OCI-LY1 (cell line): ENCODE data around the gene NSD1.
"Not testable (repeated sequence)": the region's sequence is repeated elsewhere in the genome, so short reads cannot be mapped to it uniquely, and the experiment has no call there.

Source experiments
- H2AFZ ChIP-seq: fragments of 200-600 bp; sonication (generic), shearing (Covaris generic); 2 replicates; pipeline ENCODE4 v1.6.0; 2014; ENCODE audit warnings: antibody characterized with exemption, mild to moderate bottlenecking, low read length
- H3F3A ChIP-seq: fragments of 200-600 bp; sonication (generic), shearing (Covaris generic); 2 replicates; pipeline ENCODE4 v1.6.0; 2014; ENCODE audit warnings: mild to moderate bottlenecking, antibody characterized with exemption, low read length, moderate library complexity; ENCODE audit not compliant: insufficient read depth
- H3K27ac ChIP-seq: fragments of 200-600 bp; sonication (generic); 2 replicates; pipeline ENCODE4 v1.5.1; 2014; ENCODE audit warnings: low read length, mixed run types, mild to moderate bottlenecking, low read depth; ENCODE audit not compliant: poor library complexity, severe bottlenecking
- H3K27me3 ChIP-seq: fragments of 200-600 bp; sonication (generic); 2 replicates; pipeline ENCODE4 v1.6.0; 2014; ENCODE audit warnings: antibody characterized with exemption, mild to moderate bottlenecking, low read length, moderate library complexity; ENCODE audit not compliant: insufficient read depth
- H3K36me3 ChIP-seq: fragments of 200-600 bp; sonication (generic); 2 replicates; pipeline ENCODE4 v1.6.1; 2014; ENCODE audit warnings: mild to moderate bottlenecking, antibody characterized with exemption, low read length, moderate library complexity, mixed read lengths; ENCODE audit not compliant: insufficient read depth
- H3K4me1 ChIP-seq: fragments of 200-600 bp; sonication (generic); 2 replicates; pipeline ENCODE4 v1.5.1; 2014; ENCODE audit warnings: mild to moderate bottlenecking, low read length, moderate library complexity; ENCODE audit not compliant: insufficient read depth, severe bottlenecking
- H3K4me2 ChIP-seq: fragments of 200-600 bp; sonication (generic), shearing (Covaris generic); 2 replicates; pipeline ENCODE4 v1.6.1; 2014; ENCODE audit warnings: low read length
- H3K4me3 ChIP-seq: fragments of 200-600 bp; sonication (generic); 2 replicates; pipeline ENCODE4 v1.5.1; 2014; ENCODE audit warnings: low read length, low read depth, mild to moderate bottlenecking, mixed read lengths; ENCODE audit not compliant: poor library complexity, severe bottlenecking
- H3K79me2 ChIP-seq: fragments of 200-600 bp; shearing (Covaris generic); 2 replicates; pipeline ENCODE4 v1.6.1; 2016; ENCODE audit warnings: mixed run types, low read length, mixed read lengths; ENCODE audit not compliant: insufficient read depth
- H3K9ac ChIP-seq: fragments of 200-600 bp; sonication (generic), shearing (Covaris generic); 2 replicates; pipeline ENCODE4 v1.6.1; 2014; ENCODE audit warnings: mild to moderate bottlenecking, low read length, mixed read lengths
- H3K9me2 ChIP-seq: fragments of 200-600 bp; sonication (generic), shearing (Covaris generic); 2 replicates; pipeline ENCODE4 v1.6.1; 2014; ENCODE audit warnings: low read depth, mild to moderate bottlenecking, low read length, mixed read lengths
- H3K9me3 ChIP-seq: fragments of 200-600 bp; shearing (Covaris generic); 2 replicates; pipeline ENCODE4 v1.6.1; 2014; ENCODE audit warnings: low read length, mixed read lengths
- H4K20me1 ChIP-seq: fragments of 200-600 bp; sonication (generic), shearing (Covaris generic); 2 replicates; pipeline ENCODE4 v1.6.0; 2016; ENCODE audit warnings: mild to moderate bottlenecking, low read length; ENCODE audit not compliant: insufficient read depth
- CTCF ChIP-seq: fragments of 200-600 bp; sonication (generic), shearing (Covaris generic); IDR thresholded peaks from 2 replicates; pipeline ENCODE4 v1.5.1; 2017; ENCODE audit warnings: mild to moderate bottlenecking, antibody characterized with exemption, low read length, moderate library complexity, mixed read lengths
- EZH2 ChIP-seq: fragments of 200-600 bp; sonication (generic), shearing (Covaris generic); IDR thresholded peaks from 2 replicates; pipeline ENCODE4 v1.8.0; 2017; ENCODE audit warnings: borderline replicate concordance, mixed run types, mild to moderate bottlenecking, antibody characterized with exemption, low read length, moderate library complexity, mixed read lengths

The NSD1 gene

GRCh38 chr5:177146891-177147638 is 13.5 kb downstream of the NSD1 start:
- Histone ChIP-seq H3K27me3 (no peaks in the 10 kb centered on the region), H3K9ac (no peak overlapping the region), H3K9me2 (no peaks in the 10 kb centered on the region), H3K9me3 (no peaks in the 10 kb centered on the region), H3K4me3 (no peak overlapping the region), H3K36me3 (peaks cover 90% of the 10 kb centered on the region), H3K27ac (no peak overlapping the region), H3K79me2 (peaks cover 38% of the 10 kb centered on the region), H3F3A (0 out of 2 replicates have a peak, but pooled peaks cover 1% of the 10 kb centered on the region), H2AFZ (no peak overlapping the region), H3K4me2 (no peak overlapping the region), H3K4me1 (peaks cover 4% of the 10 kb centered on the region), H4K20me1 (no peaks in the 10 kb centered on the region)
- no peak for TF ChIP-seq EZH2
- no peak for TF ChIP-seq CTCF

DNA sequence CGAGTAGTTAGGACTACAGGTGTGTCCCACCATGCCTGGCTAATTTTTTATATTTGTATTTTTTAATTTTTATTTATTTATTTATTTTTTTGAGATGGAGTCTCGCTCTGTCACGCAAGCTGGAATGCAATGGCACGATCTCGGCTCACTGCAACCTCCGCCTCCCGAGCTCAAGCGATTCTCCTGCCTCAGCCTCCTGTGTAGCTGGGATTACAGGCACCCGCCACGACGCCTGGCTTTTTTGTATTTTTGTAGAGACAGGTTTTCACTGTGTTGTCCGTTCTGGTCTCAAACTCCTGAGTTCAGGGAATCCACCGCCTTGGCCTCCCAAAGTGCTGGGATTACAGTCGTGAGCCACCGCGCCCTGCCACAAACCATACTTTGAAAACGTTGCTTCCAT is 16.5 kb downstream of the NSD1 start:
- not testable (repeated sequence) for H3K4me1 ChIP-seq, H4K20me1 ChIP-seq, H3K9me3 ChIP-seq, H3K27ac ChIP-seq, H3F3A ChIP-seq, H3K9ac ChIP-seq, H3K4me2 ChIP-seq, H3K4me3 ChIP-seq, H3K9me2 ChIP-seq, H2AFZ ChIP-seq, H3K27me3 ChIP-seq
- peaks cover 71% of the 10 kb centered on the region for H3K36me3 ChIP-seq
- H3K79me2 ChIP-seq = peaks cover 39% of the 10 kb centered on the region

- Histone ChIP-seq H3K4me3 (no peak overlapping the region), H3K4me2 (no peak overlapping the region), H4K20me1 (no peaks in the 10 kb centered on the region), H2AFZ (no peak overlapping the region), H3K27me3 (no peaks in the 10 kb centered on the region), H3K9me3 (no peaks in the 10 kb centered on the region), H3K79me2 (peaks cover 42% of the 10 kb centered on the region), H3K4me1 (peaks cover 17% of the 10 kb centered on the region), H3K9me2 (no peaks in the 10 kb centered on the region), H3F3A (no peaks in the 10 kb centered on the region), H3K9ac (no peak overlapping the region), H3K27ac (no peak overlapping the region), H3K36me3 (peaks cover 33% of the 10 kb centered on the region)
- TF ChIP-seq EZH2 = no peak
- no peak for TF ChIP-seq CTCF
Measured at GRCh38 chr5:177154003-177154643, 20.6 kb downstream of the NSD1 start.

GRCh38 chr5:177162379-177162778 is 28.8 kb downstream of the NSD1 start:
- Histone ChIP-seq H3K27ac (no peak overlapping the region), H3F3A (no peaks in the 10 kb centered on the region), H3K9me3 (no peaks in the 10 kb centered on the region), H3K27me3 (no peaks in the 10 kb centered on the region), H3K4me2 (no peak overlapping the region), H3K79me2 (peaks cover 34% of the 10 kb centered on the region), H3K4me3 (no peak overlapping the region), H2AFZ (no peak overlapping the region), H4K20me1 (no peaks in the 10 kb centered on the region), H3K9me2 (no peaks in the 10 kb centered on the region), H3K4me1 (peaks cover 22% of the 10 kb centered on the region), H3K36me3 (peaks cover 39% of the 10 kb centered on the region), H3K9ac (no peak overlapping the region)
- TF ChIP-seq CTCF (no peak), EZH2 (no peak)
